ENCODE results near the gene ZNHIT3.

GRCh38 chr17:36525113-36525512 lies 38.6 kb downstream of the ZNHIT3 start:
- TF ChIP-seq POLR2A (IDR thresholded peaks at IDR 0.05): no peak
- TF ChIP-seq, protein P1, sequence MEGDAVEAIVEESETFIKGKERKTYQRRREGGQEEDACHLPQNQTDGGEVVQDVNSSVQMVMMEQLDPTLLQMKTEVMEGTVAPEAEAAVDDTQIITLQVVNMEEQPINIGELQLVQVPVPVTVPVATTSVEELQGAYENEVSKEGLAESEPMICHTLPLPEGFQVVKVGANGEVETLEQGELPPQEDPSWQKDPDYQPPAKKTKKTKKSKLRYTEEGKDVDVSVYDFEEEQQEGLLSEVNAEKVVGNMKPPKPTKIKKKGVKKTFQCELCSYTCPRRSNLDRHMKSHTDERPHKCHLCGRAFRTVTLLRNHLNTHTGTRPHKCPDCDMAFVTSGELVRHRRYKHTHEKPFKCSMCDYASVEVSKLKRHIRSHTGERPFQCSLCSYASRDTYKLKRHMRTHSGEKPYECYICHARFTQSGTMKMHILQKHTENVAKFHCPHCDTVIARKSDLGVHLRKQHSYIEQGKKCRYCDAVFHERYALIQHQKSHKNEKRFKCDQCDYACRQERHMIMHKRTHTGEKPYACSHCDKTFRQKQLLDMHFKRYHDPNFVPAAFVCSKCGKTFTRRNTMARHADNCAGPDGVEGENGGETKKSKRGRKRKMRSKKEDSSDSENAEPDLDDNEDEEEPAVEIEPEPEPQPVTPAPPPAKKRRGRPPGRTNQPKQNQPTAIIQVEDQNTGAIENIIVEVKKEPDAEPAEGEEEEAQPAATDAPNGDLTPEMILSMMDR (IDR thresholded peaks at IDR 0.05): no peak
